Psoas muscle (tissue), 8 donors: ENCODE results near the gene SLC39A13. TPM values are rescaled to one million over a fixed set of nuclear protein-coding genes. Genes with fewer than 3 reads are reported as not detected.
A peak's percentile ranks its signal among the peaks of the same experiment; 100 is the strongest.

Source experiments
- ATAC-seq, 4 donors: fragments of 200-7000 bp; cut with Tn5 transposase; one replicate each; pipeline ENCODE4 v1.9.1; 2020; ENCODE audit warnings: moderate library complexity in 3 of 4, mild to moderate bottlenecking in 2 of 4
- DNase-seq, 2 donors: peaks; one replicate each; pipeline ENCODE4 v3.0.0-alpha.2; 2020
- H3K27ac ChIP-seq: fragments of 200-600 bp; one replicate; pipeline ENCODE4 v1.8.0; 2022
- H3K27me3 ChIP-seq, 3 donors: fragments of 200-600 bp in 1 of 3; one replicate each; pipeline versions ENCODE4 v1.6.1 to v1.8.0; 2013 to 2022; ENCODE audit warnings: low read length in 2 of 3, mild to moderate bottlenecking in 2 of 3, moderate library complexity in 1 of 3; ENCODE audit not compliant: insufficient read depth in 3 of 3
- H3K36me3 ChIP-seq, 2 donors: fragments of 200-600 bp in 1 of 2; one replicate each; pipeline versions ENCODE4 v1.6.1 to v1.8.0; 2013 to 2022; ENCODE audit warnings: low read depth in 1 of 2, mild to moderate bottlenecking in 1 of 2, moderate library complexity in 1 of 2; ENCODE audit not compliant: insufficient read depth in 1 of 2
- H3K4me1 ChIP-seq: fragments of 200-600 bp; one replicate; pipeline ENCODE4 v1.8.0; 2022
- H3K4me3 ChIP-seq: fragments of 200-600 bp; one replicate; pipeline ENCODE4 v1.8.0; 2022; ENCODE audit warnings: mild to moderate bottlenecking
- H3K9me3 ChIP-seq: fragments of 200-600 bp; one replicate; pipeline ENCODE4 v1.8.0; 2022
- CTCF ChIP-seq: fragments of 200-600 bp; IDR thresholded peaks from one replicate; pipeline ENCODE4 v1.8.0; 2022; ENCODE audit warnings: antibody characterized with exemption
- WGBS, 3 donors: extraction: QIAGEN DNeasy Blood & Tissue Kit; methylation state at CpG; one replicate each; pipeline versions ENCODE4 v1.1.6 to v1.1.7; 2013; 5-methylcytosine and 5-hydroxymethylcytosine counted together
- intact Hi-C, 2 donors: fragments of 100-400 bp; cut with DNase I; formaldehyde crosslinking; loops; one replicate each; pipeline versions ENCODE4 v1.11.0 to v1.14.2; 2022
- long read RNA-seq, 2 donors: library from polyadenylated mRNA; unstranded; transcript quantifications; one replicate each; pipeline ENCODE4 v2.0.0, GENCODE V29; 2021
- polyA plus RNA-seq, 3 donors: library from polyadenylated mRNA; stranded (reverse); fragments of 200-250 nt; gene quantifications; one replicate each; pipeline ENCODE4 v1.2.3, GENCODE V29; 2013
- total RNA-seq, 4 donors: library from RNA; stranded (reverse); fragmentation: NEBNext Ultra II Directional in 2 of 4; extraction: Animal tissue kit (Norgen Biotek cat#: 25700) in 2 of 4; gene quantifications; one replicate each; pipeline versions ENCODE4 v1.2.1 to v1.2.4, GENCODE V29; 2021 to 2023
- donor health status: healthy with polysubstance abuse.
- donor health status: DM: no; HTN: no; CAD: no; lungs with moderate emphysema.
- donor health status: Bipolar disorder and iron deficiency.
- donor health status: healthy.
- donor health status: DM: yes; HTN: yes; CAD: no.
- donor health status: DM: no; HTN: no; CAD: no.
- donor health status: DM: no; HTN: no; CAD: no.
- donor health status: DM: yes; HTN: yes; CAD: no.

The SLC39A13 gene
- total RNA-seq (10 to 100 TPM; 14.7 to 26.9 (median 19.9) TPM), polyA plus RNA-seq (10 to 100 TPM; 27.0 to 35.3 (median 29.1) TPM)
- long read RNA-seq, donor 1, partial matches to known transcripts = 9 of 43 reads
- long read RNA-seq, donor 1, other reads (novel, unspliced or antisense) = 32 of 43 reads
- long read RNA-seq, donor 2, partial matches to known transcripts = 21 of 104 reads
- long read RNA-seq, donor 2, other reads (novel, unspliced or antisense) = 81 of 104 reads

GRCh38 chr11:47407746-47408590, at the start of gene SLC39A13:
Gene SLC39A13, plus strand, starts transcription at chr11:47408590. Its CDS starts 1,505 bp downstream, at chr11:47410095.
- peaks cover 4 to 18% of the 10 kb centered on the region in 2 donors for H3K36me3 ChIP-seq
- no peaks in the 10 kb centered on the region for H3K27me3 ChIP-seq
- H3K27ac ChIP-seq = peak within 1 kb of the TSS; percentile 86
- peak; percentile 94 to 97 for DNase-seq
- 2 to 4% (median 2%) methylated on average over 30 to 70 of the region's 70 CpGs for WGBS, 3 donors
- peak; percentile 78 for TF ChIP-seq CTCF
- peak; percentile 89 to 93 (median 91) for ATAC-seq
- H3K9me3 ChIP-seq = no peaks in the 10 kb centered on the region
- peaks cover 23% of the 10 kb centered on the region for H3K4me1 ChIP-seq
- peak within 1 kb of the TSS; percentile 86 for H3K4me3 ChIP-seq
- intact Hi-C loops = loop anchor here (1.0 to 5.0 kb wide), 3 partner anchors 18 to 36 kb away; partner anchors contain the start of gene PSMC3 (in 1 of the 2)

DNA sequence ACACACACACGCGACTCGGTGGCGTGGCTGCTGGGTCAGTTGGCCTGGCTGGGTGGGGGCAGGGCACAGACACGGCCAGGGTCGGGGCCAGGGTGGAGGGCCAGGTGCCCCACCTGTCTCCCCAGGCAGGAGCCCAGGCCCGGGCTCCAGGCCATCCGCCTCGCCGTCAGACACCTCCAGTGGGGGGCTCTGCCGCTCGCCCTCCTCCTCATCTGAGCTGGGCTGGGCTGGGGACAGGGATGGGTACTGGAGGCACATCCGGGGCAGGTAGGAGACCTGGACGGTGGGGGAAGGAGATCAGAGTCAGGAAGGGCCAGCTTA, 49.7 kb upstream of the SLC39A13 start:
- no peaks in the 10 kb centered on the region for H3K9me3 ChIP-seq
- H3K27ac ChIP-seq = no peak overlapping the region
- WGBS, 3 donors = 77 to 83% (median 80%) methylated on average over 14 of the region's 14 CpGs
- intact Hi-C loops = loop anchor here (5.0 to 10.0 kb wide), 4 partner anchors 101 to 474 kb away; partner anchors contain the start of gene NR1H3 (in 1 of the 2)
- H3K36me3 ChIP-seq = no peaks in the 10 kb centered on the region
- no peak for DNase-seq
- H3K27me3 ChIP-seq = no peaks in the 10 kb centered on the region
- no peak overlapping the region for H3K4me3 ChIP-seq
- TF ChIP-seq CTCF = no peak
- ATAC-seq = no peak
- peaks cover 5% of the 10 kb centered on the region for H3K4me1 ChIP-seq

DNA sequence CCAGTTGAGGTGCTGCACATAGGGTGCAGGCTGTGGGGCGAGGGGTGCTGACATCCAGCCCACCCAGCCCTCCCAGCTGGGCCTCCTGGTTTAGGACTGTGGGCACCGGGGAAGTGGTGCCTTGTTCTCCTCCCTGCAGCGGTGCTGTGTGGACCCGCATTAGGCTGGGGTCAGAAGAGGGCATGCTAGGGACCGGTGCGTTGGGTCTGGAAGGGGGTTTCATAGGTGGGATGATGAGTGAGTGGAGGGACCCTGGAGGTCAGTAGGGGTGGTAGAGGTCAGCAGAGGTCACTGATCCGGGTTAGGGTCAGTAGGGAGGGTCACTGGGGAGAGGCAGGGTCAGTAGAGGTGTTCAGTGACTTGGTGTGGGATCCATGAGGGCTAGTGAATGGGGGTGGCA, 49.2 kb upstream of the SLC39A13 start:
- H3K27ac ChIP-seq = no peak overlapping the region
- no peak overlapping the region for H3K4me3 ChIP-seq
- H3K9me3 ChIP-seq = no peaks in the 10 kb centered on the region
- ATAC-seq = no peak
- intact Hi-C loops = loop anchor here (5.0 to 10.0 kb wide), 4 partner anchors 102 to 474 kb away; partner anchors contain the start of gene NR1H3 (in 1 of the 2)
- H3K27me3 ChIP-seq = no peaks in the 10 kb centered on the region
- no peak for DNase-seq
- 77 to 89% (median 82%) methylated on average over 7 of the region's 7 CpGs for WGBS, 3 donors
- peaks cover 5% of the 10 kb centered on the region for H3K4me1 ChIP-seq
- no peaks in the 10 kb centered on the region for H3K36me3 ChIP-seq
- no peak for TF ChIP-seq CTCF

DNA sequence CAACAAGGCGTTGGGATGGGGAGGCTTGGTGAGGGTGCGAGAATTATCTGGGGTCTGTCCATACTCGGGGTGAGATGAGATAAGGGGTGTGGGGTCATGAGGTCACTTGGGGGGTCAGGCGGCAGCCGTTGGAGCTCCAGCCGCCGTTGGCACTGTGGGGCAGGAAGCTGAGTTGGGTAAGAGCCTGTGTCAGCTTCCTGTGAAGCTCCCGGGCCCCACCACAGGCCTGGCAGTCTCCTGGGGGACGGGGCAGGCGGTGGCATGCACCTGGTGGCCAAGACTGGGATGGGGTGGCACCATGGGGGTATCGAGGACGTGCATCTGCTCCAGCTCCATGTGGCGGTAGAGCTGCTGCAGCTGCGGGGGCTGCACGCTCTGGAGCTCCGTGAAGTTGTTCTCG, 48.8 kb upstream of the SLC39A13 start:
- H3K4me1 ChIP-seq = peaks cover 2% of the 10 kb centered on the region
- no peak for TF ChIP-seq CTCF
- H3K9me3 ChIP-seq = no peaks in the 10 kb centered on the region
- intact Hi-C loops = loop anchor here (5.0 to 10.0 kb wide), 4 partner anchors 102 to 475 kb away; partner anchors contain the start of gene NR1H3 (in 1 of the 2)
- no peak for ATAC-seq
- H3K36me3 ChIP-seq = no peaks in the 10 kb centered on the region
- no peaks in the 10 kb centered on the region for H3K27me3 ChIP-seq
- no peak overlapping the region for H3K27ac ChIP-seq
- H3K4me3 ChIP-seq = no peak overlapping the region
- 78 to 82% (median 80%) methylated on average over 15 to 17 of the region's 17 CpGs for WGBS, 3 donors
- no peak for DNase-seq
